H1 (cell line): ENCODE data around the gene DLL1.

ENCODE experiments used
- EGR1 ChIP-seq: IDR thresholded peaks from 2 replicates; pipeline ENCODE4 v1.6.1; 2011; ENCODE audit warnings: low read depth, low read length, borderline replicate concordance
- EZH2 ChIP-seq: fragments of 200-600 bp; sonication (generic); IDR thresholded peaks from 2 replicates; pipeline ENCODE4 v1.7.1; 2012; ENCODE audit warnings: low read depth, mild to moderate bottlenecking, moderate library complexity, low read length, inconsistent platforms; ENCODE audit not compliant: severe bottlenecking
- KDM1A ChIP-seq: fragments of 200-600, 300-600 bp; sonication (generic); IDR thresholded peaks from 2 replicates; pipeline ENCODE4 v1.7.1; 2016; ENCODE audit warnings: mild to moderate bottlenecking, low read length, borderline replicate concordance
- KDM4A ChIP-seq: IDR thresholded peaks from one replicate; pipeline ENCODE4 v1.7.1; 2012; ENCODE audit warnings: low read depth, mild to moderate bottlenecking, moderate library complexity, low read length, inconsistent platforms; ENCODE audit not compliant: severe bottlenecking
- MAFK ChIP-seq: IDR thresholded peaks from 2 replicates; pipeline ENCODE4 v1.6.1; 2012; ENCODE audit warnings: low read depth, mild to moderate bottlenecking, improper control_type of control experiment, low read length
- POLR2A ChIP-seq, 2 experiments: IDR thresholded peaks; 1 replicate in 1 of 2; 2 replicates in 1 of 2; pipeline ENCODE4 v1.6.1; 2011; ENCODE audit warnings: low read depth in 2 of 2, low read length in 2 of 2, mild to moderate bottlenecking in 2 of 2; ENCODE audit errors: control extremely low read depth in 1 of 2
- POLR2AphosphoS5 ChIP-seq: IDR thresholded peaks from 2 replicates; pipeline ENCODE4 v1.6.1; 2011; ENCODE audit warnings: low read depth, low read length
- TBP ChIP-seq: IDR thresholded peaks from 2 replicates; pipeline ENCODE4 v1.6.1; 2011; ENCODE audit warnings: low read depth, low read length, improper control_type of control experiment
- TF ChIP-seq, protein P1 (sequence below), 3 experiments: IDR thresholded peaks; 1 replicate in 2 of 3; 2 replicates in 1 of 3; pipeline versions ENCODE4 v1.5.1 to v1.6.1; 2011; ENCODE audit warnings: low read length in 3 of 3, mild to moderate bottlenecking in 3 of 3, inconsistent platforms in 2 of 3, low read depth in 1 of 3, moderate library complexity in 1 of 3; ENCODE audit not compliant: insufficient read depth in 1 of 3; ENCODE audit errors: control extremely low read depth in 1 of 3
- TF ChIP-seq, protein P2 (sequence below): IDR thresholded peaks from 2 replicates; pipeline ENCODE4 v1.6.1; 2011; ENCODE audit warnings: low read depth, mild to moderate bottlenecking, low read length; ENCODE audit not compliant: insufficient read depth

DNA sequence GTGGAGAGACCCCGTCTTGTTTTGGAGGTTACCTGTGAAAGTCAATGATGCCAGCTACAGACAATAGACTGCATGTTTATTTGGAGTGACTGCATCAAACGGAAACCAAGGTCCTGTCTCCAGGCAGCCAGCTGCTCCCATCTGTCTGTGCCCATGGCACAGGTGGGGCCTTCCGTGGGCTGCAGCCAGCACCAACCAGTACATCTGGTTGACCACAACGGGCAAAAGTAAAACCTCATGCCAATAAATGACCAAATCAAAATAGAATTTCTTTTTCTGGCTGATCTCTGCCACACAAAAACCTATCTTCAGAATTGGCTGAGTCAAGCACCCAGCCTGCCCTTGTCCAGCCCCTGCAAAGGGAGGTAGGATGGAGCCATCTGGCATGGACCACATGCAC lies 33.5 kb downstream of the DLL1 start:
- TF ChIP-seq, protein P1, sequence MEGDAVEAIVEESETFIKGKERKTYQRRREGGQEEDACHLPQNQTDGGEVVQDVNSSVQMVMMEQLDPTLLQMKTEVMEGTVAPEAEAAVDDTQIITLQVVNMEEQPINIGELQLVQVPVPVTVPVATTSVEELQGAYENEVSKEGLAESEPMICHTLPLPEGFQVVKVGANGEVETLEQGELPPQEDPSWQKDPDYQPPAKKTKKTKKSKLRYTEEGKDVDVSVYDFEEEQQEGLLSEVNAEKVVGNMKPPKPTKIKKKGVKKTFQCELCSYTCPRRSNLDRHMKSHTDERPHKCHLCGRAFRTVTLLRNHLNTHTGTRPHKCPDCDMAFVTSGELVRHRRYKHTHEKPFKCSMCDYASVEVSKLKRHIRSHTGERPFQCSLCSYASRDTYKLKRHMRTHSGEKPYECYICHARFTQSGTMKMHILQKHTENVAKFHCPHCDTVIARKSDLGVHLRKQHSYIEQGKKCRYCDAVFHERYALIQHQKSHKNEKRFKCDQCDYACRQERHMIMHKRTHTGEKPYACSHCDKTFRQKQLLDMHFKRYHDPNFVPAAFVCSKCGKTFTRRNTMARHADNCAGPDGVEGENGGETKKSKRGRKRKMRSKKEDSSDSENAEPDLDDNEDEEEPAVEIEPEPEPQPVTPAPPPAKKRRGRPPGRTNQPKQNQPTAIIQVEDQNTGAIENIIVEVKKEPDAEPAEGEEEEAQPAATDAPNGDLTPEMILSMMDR (IDR thresholded peaks at IDR 0.05; ENCODE audit: control extremely low read depth in 1 of 3, insufficient read depth in 1 of 3, low read depth in 1 of 3, low read length in 3 of 3), result no peak
- no peak for TF ChIP-seq KDM4A
- TF ChIP-seq, protein P2, sequence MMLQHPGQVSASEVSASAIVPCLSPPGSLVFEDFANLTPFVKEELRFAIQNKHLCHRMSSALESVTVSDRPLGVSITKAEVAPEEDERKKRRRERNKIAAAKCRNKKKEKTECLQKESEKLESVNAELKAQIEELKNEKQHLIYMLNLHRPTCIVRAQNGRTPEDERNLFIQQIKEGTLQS, result no peak
- TF ChIP-seq EZH2, result no peak
- no peak for TF ChIP-seq POLR2A (IDR thresholded peaks at IDR 0.05; ENCODE audit: control extremely low read depth in 1 of 2, low read depth in 2 of 2, low read length in 2 of 2)
- no peak for TF ChIP-seq TBP
- TF ChIP-seq MAFK, result no peak
- no peak for TF ChIP-seq KDM1A
- no peak for TF ChIP-seq POLR2AphosphoS5
- TF ChIP-seq EGR1, result no peak
